ENCODE results near the gene IDH2.

IDH2 gene

GRCh38 chr15:90059208-90059985 is 42.9 kb downstream of the IDH2 start:
- H3K4me3 ChIP-seq (ENCODE audit: low read depth, low read length): no peak overlapping the region
- in situ Hi-C loops (cut with HindIII; ENCODE audit: low sequenced_read_pairs): no loop called here
- no peak for TF ChIP-seq CTCF (IDR thresholded peaks at IDR 0.05; ENCODE audit: low read depth, low read length)
- no peak for DNase-seq (ENCODE audit: low read depth, low spot score)

GRCh38 chr15:90058775-90059174 is 43.5 kb downstream of the IDH2 start:
- TF ChIP-seq CTCF (IDR thresholded peaks at IDR 0.05; ENCODE audit: low read depth, low read length): no peak
- DNase-seq (ENCODE audit: low read depth, low spot score): no peak
- H3K4me3 ChIP-seq (ENCODE audit: low read depth, low read length): no peak overlapping the region
- in situ Hi-C loops (cut with HindIII; ENCODE audit: low sequenced_read_pairs): no loop called here

GRCh38 chr15:90058308-90058707 is 44.0 kb downstream of the IDH2 start:
- H3K4me3 ChIP-seq (ENCODE audit: low read depth, low read length): no peak overlapping the region
- TF ChIP-seq CTCF (IDR thresholded peaks at IDR 0.05; ENCODE audit: low read depth, low read length): no peak
- no peak for DNase-seq (ENCODE audit: low read depth, low spot score)
- in situ Hi-C loops (cut with HindIII; ENCODE audit: low sequenced_read_pairs): no loop called here

GRCh38 chr15:90056529-90056928 is 45.7 kb downstream of the IDH2 start:
- no peak for DNase-seq (ENCODE audit: low read depth, low spot score)
- no peak overlapping the region for H3K4me3 ChIP-seq (ENCODE audit: low read depth, low read length)
- in situ Hi-C loops (cut with HindIII; ENCODE audit: low sequenced_read_pairs): no loop called here
- TF ChIP-seq CTCF (IDR thresholded peaks at IDR 0.05; ENCODE audit: low read depth, low read length): no peak

- no peak for TF ChIP-seq CTCF (IDR thresholded peaks at IDR 0.05; ENCODE audit: low read depth, low read length)
- no peak overlapping the region for H3K4me3 ChIP-seq (ENCODE audit: low read depth, low read length)
These were observed 47.1 kb downstream of the IDH2 start for GRCh38 chr15:90055182-90055581.

GRCh38 chr15:90054618-90055097 is 47.6 kb downstream of the IDH2 start:
- no peak for DNase-seq (ENCODE audit: low read depth, low spot score)
- in situ Hi-C loops (cut with HindIII; ENCODE audit: low sequenced_read_pairs): no loop called here
- no peak for TF ChIP-seq CTCF (IDR thresholded peaks at IDR 0.05; ENCODE audit: low read depth, low read length)
- H3K4me3 ChIP-seq (ENCODE audit: low read depth, low read length): no peak overlapping the region

More at GRCh38 chr15:90055182-90055581, 47.1 kb downstream of the IDH2 start:
- in situ Hi-C loops (cut with HindIII; ENCODE audit: low sequenced_read_pairs): no loop called here
- DNase-seq (ENCODE audit: low read depth, low spot score): no peak

All from astrocyte of the spinal cord (primary cell).